Activated CD8-positive, alpha-beta memory T cell treated with anti-CD3 and anti-CD28 coated beads, Interleukin-2, amount 50 U/mL, for 24 hours (primary cell): ENCODE data around the gene HDLBP.
"Not testable (repeated sequence)": the region's sequence is repeated elsewhere in the genome, so short reads cannot be mapped to it uniquely, and the experiment has no call there.

Experiments used
- DNase-seq: peaks from one replicate; pipeline ENCODE4 v3.0.0-alpha.2; 2020; ENCODE audit errors: extremely low read depth

HDLBP gene

GRCh38 chr2:241302759-241303651, 12.5 kb downstream of the HDLBP start:
- DNase-seq = no peak

GRCh38 chr2:241302083-241302482, 13.4 kb downstream of the HDLBP start:
- no peak for DNase-seq

GRCh38 chr2:241300000-241300399, 15.5 kb downstream of the HDLBP start:
- no peak for DNase-seq

DNA sequence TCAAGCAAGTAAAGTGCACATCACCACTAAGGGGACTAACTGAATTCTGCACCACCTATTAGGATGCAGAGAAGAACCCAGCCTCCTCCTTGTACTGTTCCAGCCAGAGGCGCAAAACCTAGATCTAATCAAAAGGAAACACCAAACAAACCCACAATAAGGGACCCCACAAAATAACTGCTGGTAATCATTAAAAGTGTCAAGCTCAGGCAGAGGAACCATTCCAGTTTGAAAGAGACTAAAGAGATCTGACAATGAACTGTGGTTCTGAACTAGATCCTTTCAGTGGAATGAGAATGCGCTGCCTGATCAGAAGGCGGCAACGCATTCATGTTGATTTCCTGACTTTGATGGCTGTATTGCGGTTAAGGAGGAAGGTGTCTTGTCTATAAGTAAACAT, 16.8 kb downstream of the HDLBP start:
- DNase-seq = no peak

GRCh38 chr2:241296767-241297166, 18.7 kb downstream of the HDLBP start:
- DNase-seq = no peak

GRCh38 chr2:241295326-241296095, 20.0 kb downstream of the HDLBP start:
- no peak for DNase-seq

DNA sequence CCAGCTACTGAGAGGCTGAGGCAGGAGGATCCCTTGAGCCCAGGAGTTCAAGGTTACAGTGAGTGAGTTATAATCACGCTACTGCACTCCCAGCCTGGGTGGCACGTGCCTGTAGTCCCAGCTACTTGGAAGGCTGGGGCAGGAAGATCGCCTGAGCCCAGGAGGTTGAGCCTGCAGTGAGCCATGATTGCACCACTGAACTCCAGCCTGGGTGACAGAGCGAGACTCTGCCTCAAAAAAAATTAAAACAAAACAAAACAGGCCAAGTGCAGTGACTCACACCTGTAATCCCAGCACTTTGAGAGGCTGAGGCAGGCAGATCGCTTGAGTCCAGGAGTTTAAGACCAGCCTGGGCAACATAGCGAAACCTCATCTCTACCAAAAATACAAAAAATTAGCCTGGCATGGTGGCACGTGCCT, 22.1 kb downstream of the HDLBP start:
- not testable (repeated sequence) for DNase-seq

DNA sequence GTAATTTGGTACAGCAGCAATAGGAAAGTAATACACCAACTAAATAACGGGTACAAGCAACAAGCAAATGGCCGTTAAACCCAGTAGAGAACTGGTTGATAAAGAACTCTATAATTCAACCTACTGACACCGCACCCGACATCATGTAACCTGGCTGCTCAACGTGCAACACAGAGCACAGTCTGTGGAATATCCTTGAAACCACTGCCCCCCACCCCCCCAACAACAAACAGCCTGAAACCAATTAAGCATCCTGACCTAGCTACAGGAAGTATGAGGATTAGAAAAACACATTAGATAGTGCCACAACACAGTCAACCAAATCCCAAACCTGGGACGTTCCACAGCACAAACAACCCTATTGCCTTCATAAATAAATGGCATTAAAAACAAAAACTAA, 23.5 kb downstream of the HDLBP start:
- DNase-seq = no peak

- no peak for DNase-seq
Measured at GRCh38 chr2:241291153-241291552, 24.3 kb downstream of the HDLBP start.

GRCh38 chr2:241289597-241289996, 25.9 kb downstream of the HDLBP start:
- no peak for DNase-seq

- no peak for DNase-seq
Measured at GRCh38 chr2:241289053-241289452, 26.4 kb downstream of the HDLBP start.

DNA sequence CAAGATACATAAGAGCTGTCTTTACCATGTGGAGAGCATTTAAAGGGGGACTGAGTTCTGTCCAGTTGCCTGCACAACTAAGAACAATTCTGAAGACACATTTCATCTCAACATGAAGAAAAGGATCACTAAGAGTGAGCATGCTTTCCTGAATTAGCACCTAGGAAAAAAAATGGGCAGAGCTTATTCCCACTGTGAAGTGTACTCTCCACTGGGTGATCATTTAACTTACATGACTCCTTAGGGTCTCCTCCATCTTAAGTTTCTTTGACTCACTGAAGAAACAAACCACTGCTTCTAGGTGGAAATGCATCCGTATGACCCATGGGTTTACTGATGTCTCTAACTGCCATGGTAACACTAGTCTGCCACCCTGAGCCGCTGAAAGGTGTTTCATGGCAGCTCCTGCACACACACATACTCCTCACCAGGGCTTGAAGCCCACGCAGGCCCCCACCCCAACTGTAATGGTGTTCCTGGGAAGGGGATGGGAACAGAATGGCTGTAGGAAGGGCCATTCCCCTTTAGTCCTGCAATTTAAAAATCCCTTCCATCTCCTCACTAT, 27.1 kb downstream of the HDLBP start:
- DNase-seq = no peak

DNA sequence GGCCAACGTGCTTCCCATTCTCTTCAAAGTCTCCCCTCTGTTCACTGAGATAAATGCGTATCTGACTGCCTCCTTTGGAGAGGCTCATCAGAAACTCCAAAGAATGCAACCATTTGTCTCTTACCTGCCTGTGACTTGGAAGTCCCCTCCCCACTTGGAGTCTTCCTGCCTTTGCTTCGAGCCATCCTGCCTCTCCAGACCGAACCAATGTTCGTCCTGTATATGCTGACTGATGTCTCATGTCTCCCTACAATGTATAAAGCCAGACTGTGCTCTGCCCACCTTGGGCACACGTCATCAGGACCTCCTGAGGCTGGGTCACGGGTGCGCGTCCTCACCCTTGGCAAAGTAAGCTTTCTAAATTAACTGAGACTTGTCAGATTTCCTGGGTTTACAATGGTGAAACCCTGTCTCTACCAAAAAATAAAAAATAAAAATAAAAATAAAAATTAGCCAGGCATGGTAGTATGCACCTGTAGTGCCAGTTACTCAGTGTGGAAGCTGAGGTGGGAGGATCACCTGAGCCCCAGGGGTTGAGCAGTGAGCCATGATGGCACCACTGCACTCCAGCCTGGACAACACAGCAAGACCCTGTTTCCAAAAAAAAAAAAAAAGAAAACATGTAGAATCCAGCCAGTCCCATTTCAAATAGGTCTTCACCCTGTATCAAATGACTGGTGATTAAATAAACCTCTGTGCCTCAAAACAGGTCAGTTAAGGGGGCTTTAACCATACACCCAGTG, 29.0 kb downstream of the HDLBP start:
- DNase-seq = no peak

- no peak for DNase-seq
Measured at GRCh38 chr2:241285596-241285995, 29.9 kb downstream of the HDLBP start.

GRCh38 chr2:241282555-241282954, 32.9 kb downstream of the HDLBP start:
- no peak for DNase-seq

- no peak for DNase-seq
Measured at GRCh38 chr2:241280291-241280690, 35.2 kb downstream of the HDLBP start.

- no peak for DNase-seq
Measured at GRCh38 chr2:241279828-241280227, 35.6 kb downstream of the HDLBP start.

DNA sequence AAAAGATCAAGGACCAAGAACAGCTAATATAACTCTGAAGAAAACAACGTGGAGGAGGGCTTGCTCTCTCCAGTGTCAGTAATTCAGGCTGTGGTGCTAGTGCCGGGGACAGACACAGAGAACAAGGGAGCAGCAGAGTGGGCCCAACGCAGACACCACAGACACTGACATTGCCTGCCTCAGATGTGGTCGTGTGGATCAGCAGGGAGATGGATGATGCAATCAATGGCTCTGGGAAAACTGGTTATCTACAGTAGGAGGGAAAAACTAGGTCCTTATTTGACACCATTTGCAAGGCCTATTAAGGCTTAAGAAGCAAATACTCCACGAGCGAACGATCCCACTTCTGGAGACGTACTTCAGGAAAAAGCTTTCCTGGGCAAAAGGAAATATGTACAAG, 36.1 kb downstream of the HDLBP start:
- DNase-seq = no peak

DNA sequence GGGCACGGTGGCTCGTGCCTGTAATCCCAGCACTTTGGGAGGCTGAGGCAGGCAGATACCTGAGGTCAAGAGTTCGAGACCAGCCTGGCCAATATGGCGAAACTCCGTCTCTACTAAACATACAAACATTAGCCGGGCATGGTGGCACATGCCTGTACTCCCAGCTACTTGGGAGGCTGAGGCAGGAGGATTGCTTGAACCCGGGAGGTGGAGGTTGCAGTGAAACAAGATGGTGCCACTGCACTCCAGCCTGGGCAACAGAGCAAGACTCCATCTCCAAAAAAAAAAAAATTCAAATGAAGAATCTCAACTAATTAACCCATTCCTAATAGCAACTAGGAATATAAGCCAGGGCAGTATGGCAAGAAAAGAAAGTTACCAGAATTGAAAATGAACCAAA, 37.2 kb downstream of the HDLBP start:
- not testable (repeated sequence) for DNase-seq

DNA sequence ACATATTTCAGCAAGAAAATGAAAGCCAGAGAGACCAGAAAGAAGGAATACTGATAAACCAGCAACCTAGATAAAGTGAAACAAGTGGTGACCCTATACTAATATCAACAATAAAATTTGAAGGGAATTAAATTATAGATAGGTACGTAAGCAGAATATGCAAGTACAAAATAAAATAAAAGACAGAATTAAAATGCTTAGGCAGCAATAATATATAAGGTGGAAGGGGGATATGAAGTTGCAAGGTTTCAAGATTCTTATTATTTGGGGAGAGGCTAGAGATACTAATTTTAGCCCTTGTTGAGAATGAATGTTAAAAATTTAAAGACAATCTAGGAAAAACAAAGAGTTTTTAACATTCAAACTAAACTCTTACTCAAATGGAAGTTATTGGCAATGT, 39.6 kb downstream of the HDLBP start:
- no peak for DNase-seq

DNA sequence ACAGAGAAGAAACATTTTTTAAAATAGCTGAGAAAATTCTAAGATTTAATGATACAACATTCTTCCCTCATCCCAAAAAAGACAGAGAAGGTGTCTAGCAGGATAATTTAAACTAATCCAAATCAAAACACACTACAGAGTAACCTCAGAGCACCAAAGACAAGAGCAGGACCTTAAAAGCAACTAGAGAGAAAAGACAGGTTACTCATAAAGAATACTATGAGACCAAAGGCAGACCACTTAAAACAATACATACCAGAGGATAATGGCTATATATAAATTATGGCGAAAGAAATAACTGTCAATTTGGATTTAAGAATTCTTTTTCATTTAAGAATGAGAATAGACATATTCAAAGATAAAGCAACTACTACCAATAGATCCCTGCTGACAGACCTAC, 40.0 kb downstream of the HDLBP start:
- no peak for DNase-seq

DNA sequence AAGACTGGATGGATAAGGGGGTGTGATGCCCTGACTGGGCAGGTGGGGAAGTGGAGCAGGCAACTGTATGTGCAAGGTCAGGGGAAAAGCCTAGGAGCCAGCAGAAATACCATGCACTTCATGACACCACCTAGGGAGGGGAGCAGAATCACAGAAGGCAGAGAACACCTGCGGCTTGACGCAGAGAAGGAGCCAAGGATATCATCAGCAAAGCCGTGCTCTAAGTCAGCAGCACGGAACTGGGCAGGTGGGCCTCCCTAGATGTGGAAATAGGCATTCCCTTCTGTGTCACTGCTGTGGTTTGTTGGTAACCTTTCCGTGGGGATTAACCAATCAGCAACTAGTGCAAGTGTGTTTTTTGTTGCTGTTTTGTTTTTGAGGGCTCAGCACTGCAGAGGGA, 41.3 kb downstream of the HDLBP start:
- DNase-seq = no peak
